HG03159 (cell line): ENCODE data around the gene SBNO2.

Experiments used
- ATAC-seq: cut with Tn5 transposase; IDR thresholded peaks from one replicate; pipeline ENCODE4 v1.9.1; 2021; ENCODE audit warnings: mild to moderate bottlenecking, moderate library complexity; ENCODE audit not compliant: unreplicated experiment

The SBNO2 gene

DNA sequence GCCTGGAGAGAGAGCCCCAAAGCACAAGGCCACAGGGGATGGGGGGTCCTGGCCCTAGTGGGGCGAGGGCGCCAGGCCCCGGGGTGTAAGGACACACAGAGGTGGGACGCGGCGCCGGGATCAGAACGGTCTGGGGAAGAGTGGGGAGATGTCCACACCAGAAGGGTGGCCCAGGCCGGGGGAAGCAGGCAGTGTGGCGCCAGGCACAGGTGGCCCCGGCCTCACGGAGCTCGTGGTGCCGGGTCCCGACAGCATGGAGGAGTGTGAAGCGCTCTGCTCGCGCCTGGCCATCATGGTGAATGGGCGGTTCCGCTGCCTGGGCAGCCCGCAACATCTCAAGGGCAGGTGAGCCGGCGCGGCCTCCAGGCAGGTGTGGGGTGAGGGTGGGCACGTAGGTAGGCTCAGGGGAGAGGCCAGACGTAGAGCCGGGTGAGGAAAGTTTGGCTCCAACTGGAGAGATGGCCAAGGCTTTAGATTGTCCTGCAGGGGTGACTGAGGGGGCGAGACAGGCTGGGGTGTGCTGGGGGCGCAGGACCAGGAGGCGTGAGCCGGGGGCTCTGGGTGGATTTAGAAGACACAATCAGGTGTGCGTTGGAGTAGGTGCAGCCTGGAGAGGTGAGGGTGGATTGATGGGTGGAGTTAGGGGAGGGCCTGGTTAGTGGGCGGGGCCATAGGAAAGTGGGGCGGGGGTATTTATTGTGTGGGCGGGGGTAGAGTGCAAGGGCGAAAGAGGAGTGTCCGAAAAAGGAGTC, 110.0 kb downstream of the SBNO2 start:
- ATAC-seq, result no peak

DNA sequence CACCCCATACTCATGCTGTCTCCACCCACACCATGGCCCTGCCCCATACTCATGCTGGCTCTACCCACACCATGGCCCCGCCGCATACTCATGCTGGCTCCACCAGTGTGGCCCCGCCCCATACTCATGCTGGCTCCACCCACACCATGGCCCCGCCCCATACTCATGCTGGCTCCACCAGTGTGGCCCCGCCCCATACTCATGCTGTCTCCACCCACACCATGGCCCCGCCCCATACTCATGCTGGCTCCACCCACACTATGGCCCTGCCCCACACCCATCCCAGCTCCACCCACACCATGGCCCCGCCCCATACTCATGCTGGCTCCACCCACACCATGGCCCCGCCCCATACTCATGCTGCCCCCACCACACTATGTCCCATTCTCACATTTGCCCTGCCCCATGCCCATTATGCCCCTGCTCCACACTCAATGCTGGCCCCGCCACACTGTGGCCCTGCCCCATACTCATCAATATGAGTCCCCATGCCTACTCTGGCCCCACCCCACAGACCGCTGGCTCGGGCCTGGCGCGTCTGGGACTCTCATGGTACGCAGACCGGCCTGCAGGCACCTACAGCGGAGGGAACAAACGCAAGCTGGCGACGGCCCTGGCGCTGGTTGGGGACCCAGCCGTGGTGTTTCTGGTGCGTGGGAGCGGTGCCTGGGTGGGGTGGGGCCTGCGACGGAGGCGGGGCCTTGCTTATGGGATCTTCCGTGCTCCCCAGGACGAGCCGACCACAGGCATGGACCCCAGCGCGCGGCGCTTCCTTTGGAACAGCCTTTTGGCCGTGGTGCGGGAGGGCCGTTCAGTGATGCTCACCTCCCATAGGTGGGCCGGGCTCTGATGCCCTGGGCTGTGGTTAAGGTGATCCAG, 110.8 kb downstream of the SBNO2 start:
- ATAC-seq, result no peak

DNA sequence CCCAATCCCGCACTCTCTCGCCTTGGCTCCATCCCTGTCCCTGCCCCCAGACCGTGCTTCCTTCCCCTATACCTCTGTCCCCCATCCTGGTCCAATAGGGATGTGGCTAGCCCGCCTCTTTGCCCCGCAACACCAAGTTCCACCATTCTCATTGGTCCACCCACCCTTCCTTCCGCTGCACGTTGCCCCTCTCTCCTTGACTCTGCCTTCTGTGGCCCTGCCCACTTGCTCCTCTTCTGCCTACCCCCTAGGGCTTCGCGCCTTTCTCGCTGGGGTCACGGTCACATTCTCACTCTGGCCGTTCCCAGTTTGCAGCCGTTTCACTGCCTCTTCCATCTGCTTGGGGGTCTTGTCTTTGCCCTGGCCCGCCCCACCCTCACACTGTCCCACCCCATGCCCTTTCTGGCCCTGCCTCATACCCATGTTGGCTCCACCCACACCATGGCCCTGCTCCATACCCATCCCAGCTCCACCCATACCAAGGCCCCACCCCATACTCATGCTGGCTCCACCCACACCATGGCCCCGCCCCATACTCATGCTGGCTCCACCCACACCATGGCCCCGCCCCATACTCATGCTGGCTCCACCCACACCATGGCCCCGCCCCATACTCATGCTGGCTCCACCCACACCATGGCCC, 111.6 kb downstream of the SBNO2 start:
- no peak for ATAC-seq

DNA sequence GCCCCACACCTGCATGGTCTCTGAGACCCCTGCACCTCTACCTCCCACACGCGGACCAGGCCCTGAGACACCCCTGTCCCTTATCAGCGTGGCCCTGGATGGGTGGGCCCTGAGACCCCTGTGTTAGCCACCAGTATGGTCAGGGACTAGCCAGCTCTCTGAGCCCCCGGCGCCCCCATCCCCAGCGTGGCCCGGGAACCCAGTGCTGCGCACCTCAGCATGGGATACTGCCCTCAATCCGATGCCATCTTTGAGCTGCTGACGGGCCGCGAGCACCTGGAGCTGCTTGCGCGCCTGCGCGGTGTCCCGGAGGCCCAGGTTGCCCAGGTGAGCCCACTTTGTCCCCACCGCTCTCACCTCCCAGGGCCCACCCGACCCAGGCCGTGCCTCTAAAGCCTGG, 112.1 kb downstream of the SBNO2 start:
- ATAC-seq, result no peak

DNA sequence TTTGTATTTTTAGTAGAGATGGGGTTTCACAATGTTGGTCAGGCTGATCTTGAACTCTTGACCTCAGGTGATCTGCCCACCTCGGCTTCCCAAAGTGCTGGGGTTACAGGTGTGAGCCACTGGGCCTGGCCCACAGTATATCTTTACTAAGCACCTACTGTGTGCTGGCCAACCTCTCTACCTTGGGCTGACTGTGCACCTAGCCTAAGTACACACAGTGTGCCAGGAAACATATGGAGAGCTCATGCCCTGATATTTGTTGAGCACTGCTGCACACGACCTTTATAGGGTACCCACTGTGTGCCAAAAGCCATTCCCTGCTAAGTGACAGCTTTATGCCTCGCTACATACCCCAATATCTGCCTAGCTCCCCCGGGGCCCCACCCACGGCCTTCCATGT, 113.4 kb downstream of the SBNO2 start:
- no peak for ATAC-seq

DNA sequence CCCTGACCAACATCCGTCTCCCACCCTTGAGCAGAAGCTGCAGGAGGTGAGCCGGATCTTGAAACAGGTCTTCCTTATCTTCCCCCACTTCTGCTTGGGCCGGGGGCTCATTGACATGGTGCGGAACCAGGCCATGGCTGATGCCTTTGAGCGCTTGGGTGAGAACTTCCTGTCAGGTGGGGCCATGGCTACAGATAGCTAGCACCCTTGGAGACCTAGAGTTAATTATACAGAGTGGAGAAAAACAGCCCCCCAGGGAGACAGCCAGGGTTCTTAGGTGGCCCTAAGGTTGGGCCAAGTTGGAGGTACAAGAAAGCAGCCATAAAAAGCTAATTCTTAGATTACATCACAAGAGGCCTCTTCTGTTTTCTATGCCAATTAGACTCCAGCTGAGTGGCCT, 116.0 kb downstream of the SBNO2 start:
- ATAC-seq, result no peak
